SIG-M5 treated with dmso at 0.1 percent for 504 hours (cell line): Measurements from ENCODE around the gene RACGAP1.
A peak's percentile ranks its signal among the peaks of the same experiment; 100 is the strongest.

Source experiments
- DNase-seq: peaks from one replicate; lab custom pipeline; 2025; ENCODE audit not compliant: unreplicated experiment; lab: John Stamatoyannopoulos, UW

RACGAP1 gene

GRCh38 chr12:49969651-49970429 is 55.5 kb downstream of the RACGAP1 start:
- DNase-seq: no peak

- no peak for DNase-seq
Measured at GRCh38 chr12:49969027-49969426, 56.3 kb downstream of the RACGAP1 start.

- no peak for DNase-seq
Measured at GRCh38 chr12:49968471-49968870, 56.8 kb downstream of the RACGAP1 start.

- DNase-seq: no peak
Measured at GRCh38 chr12:49967777-49968250, 57.5 kb downstream of the RACGAP1 start.

- DNase-seq: peak; percentile 75
Measured at GRCh38 chr12:49967042-49967776, 58.1 kb downstream of the RACGAP1 start.

GRCh38 chr12:49966511-49967041 is 58.7 kb downstream of the RACGAP1 start:
- no peak for DNase-seq

GRCh38 chr12:49965836-49966235 is 59.5 kb downstream of the RACGAP1 start:
- no peak for DNase-seq

- DNase-seq: no peak
Measured at GRCh38 chr12:49964849-49965624, 60.3 kb downstream of the RACGAP1 start.

GRCh38 chr12:49963976-49964815 is 61.1 kb downstream of the RACGAP1 start:
- no peak for DNase-seq

GRCh38 chr12:49962861-49963765 is 62.2 kb downstream of the RACGAP1 start:
- DNase-seq: peak; percentile 21

- no peak for DNase-seq
Measured at GRCh38 chr12:49961993-49962764, 63.1 kb downstream of the RACGAP1 start.

GRCh38 chr12:49961111-49961922 is 64.0 kb downstream of the RACGAP1 start, which contains the start of gene AQP5:
Gene AQP5 (plus strand): TSS chr12:49961872. CDS start chr12:49962018, 146 bp downstream.
- DNase-seq: no peak

- DNase-seq: no peak
Measured at GRCh38 chr12:49960474-49961110, 64.7 kb downstream of the RACGAP1 start.

- no peak for DNase-seq
Measured at GRCh38 chr12:49959685-49960473, 65.4 kb downstream of the RACGAP1 start.

- no peak for DNase-seq
Measured at GRCh38 chr12:49957570-49957967, 67.7 kb downstream of the RACGAP1 start.
